GM21619 (cell line): ENCODE results near the gene BPIFA1.

ENCODE experiments used
- ATAC-seq: cut with Tn5 transposase; IDR thresholded peaks from one replicate; pipeline ENCODE4 v1.9.1; 2021; ENCODE audit not compliant: unreplicated experiment

BPIFA1 gene

DNA sequence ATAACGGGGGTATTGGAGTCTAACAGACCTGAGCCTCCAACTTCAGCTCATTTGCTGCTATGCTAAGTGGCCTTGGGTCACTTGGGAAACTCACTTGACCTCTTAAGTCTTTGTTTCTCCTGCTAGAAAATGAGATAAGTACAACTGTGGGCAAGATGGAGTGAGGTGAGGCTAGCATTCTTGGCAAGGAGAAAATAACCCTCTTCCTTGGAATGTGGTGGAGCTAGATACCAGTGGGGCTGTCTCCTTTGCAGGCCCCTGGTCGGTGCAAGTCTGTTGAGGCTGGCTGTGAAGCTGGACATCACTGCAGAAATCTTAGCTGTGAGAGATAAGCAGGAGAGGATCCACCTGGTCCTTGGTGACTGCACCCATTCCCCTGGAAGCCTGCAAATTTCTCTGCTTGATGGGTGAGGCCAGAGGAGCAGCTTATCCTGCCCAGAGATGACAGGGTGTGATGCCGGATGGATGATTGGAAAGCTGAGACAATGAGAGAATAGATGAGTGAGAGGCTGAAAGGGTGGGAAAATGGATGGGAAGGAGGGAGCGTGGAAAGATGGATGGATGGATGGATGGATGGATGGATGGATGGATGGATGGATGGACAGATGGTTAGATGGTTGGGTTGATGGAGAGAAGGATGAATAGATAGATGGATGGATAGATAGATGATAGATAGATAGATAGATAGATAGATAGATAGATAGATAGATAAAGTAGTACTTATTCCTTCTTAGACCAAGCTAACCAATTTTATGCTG, 4.4 kb downstream of the BPIFA1 start:
- ATAC-seq, result no peak

DNA sequence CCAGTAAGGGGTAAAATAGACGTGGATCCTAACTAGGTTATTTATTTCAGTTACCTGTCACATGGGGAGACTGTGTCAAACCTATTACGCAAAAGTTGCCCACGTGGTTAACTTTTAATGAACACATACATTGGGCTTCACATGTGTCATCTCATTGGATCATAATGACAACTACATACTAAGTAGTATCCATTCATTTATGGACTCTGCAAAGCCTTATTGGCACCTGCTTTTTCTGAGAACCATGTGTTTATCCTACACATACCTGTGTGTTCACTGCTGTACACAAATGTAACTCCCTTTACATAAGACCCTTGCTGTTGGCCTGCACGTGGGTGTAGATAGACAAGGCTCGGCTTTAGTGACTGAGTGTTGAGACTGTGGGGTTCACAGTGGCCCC, 5.1 kb downstream of the BPIFA1 start:
- no peak for ATAC-seq

DNA sequence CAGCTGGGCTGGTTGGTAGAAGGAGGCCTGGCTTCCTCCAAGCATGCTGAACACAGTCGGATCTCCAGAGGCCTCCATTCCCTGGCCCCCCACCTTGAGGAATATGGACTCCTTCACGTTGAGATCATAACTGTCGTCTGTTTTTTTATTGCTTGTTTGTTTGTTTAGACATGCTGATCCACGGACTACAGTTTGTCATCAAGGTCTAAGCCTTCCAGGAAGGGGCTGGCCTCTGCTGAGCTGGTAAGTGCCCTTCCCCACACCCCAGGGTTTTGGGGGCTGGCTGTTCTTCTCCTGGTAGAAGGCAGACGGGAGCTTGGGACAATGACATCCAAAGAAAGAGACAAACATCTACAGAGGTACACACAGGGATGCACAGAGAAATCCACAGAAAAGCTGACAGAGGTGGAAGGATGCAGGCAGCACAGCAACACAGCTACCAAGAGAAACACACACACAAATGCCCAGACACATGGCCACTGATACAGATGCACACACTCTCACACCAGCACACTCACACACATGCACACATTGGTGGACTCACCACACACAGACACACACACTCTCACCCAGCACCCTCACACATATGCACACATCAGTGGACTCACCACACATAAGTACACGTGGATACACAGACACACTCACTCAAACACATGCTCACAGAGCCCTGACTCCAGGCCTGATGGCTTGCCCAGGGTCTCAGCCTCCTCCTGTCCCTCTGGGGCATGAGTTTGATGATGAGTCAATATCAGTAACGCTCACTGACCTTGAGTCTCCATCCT, 6.7 kb downstream of the BPIFA1 start:
- no peak for ATAC-seq

DNA sequence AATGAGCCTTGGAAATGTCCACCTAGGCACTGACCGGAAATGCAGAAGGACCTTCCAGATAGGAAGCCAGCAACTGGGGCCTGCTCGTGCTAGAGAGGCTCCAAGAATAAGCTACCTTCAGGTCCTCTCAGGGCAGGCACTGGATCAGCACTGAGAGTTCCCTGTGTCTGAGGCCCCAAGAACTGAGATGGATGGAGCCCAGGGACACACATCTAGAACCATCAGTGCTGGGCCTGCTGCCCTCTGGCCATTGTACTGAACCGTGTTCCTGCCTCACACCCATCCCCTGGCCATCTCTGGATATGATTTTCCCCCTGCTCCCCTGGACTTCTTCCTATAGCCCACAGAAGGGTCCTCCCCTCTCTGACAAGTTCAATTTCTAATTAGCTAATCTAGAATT, 10.3 kb downstream of the BPIFA1 start:
- ATAC-seq, result no peak

DNA sequence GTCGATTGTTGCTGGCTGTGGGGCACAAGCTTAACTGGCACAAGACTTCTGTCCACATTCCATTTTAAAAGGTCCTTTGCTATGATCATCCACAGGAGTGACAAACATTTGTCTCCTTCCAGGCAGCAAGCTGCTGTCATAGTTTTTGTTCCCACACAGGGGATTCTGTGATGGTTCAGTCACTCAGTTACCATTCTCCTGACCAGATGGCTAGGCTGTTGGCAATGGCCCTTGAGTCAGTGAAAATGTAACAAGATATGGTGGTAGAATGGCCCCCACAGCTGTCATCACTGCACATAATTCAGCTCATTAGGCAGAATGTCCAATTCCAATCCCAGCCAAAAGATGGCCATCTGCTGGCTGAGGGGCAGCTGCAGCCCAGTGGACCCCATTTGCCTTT, 13.7 kb downstream of the BPIFA1 start:
- ATAC-seq, result no peak

DNA sequence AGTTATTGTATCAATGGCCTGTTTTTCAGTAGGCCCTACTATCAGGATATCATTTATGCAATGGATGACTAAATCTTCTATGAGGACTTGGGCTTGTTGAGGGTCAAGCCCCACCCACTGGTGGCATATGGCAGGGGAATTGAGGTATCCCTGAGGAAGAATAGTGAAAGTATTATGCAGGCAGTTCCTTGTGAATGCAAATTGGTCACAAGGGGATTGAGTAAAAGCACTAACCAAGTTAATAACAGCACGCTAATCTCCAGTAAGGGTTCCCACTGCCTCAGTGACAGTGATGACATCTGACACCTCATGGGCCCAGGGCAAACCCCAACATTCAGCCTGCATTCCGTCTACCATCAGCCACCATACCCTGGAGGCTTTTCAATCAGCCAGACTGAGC, 14.9 kb downstream of the BPIFA1 start:
- no peak for ATAC-seq

DNA sequence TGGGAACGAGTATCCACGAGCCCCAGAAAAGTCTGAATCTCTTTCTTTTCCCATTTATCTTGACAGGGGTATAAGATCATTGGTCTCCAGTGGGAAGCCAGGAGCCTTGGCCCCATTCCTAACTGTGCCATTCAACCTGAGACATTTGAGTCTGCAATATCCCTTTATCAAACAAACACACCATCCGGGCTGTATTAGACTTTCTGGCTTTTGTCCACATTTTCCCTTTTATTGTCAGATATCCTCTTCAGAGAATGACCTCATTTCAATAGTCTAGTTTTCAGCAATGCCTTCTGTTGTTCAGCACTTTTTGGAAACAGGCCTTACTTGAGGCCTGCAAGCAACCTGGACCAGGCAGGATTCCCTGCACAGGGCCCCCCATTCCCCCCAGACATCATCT, 15.7 kb downstream of the BPIFA1 start:
- ATAC-seq, result no peak

DNA sequence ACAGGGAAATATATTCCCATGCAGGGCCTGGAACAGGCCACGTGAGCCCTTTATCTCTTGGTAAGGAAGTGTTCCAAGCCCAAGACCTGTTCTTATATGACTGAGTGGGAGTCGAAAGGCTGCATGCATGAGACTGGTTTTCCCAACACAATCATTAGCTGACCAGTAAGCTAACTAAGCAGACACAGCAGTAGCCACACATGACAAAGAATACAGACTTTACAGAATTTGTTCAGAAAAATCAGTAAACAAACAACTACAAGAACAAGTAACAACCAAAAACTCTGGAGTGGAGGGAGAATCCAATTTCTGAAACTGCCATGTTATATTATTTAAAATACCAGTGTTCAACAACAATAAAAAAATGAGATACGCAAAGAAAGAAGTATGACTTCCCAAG, 16.7 kb downstream of the BPIFA1 start:
- ATAC-seq, result no peak

DNA sequence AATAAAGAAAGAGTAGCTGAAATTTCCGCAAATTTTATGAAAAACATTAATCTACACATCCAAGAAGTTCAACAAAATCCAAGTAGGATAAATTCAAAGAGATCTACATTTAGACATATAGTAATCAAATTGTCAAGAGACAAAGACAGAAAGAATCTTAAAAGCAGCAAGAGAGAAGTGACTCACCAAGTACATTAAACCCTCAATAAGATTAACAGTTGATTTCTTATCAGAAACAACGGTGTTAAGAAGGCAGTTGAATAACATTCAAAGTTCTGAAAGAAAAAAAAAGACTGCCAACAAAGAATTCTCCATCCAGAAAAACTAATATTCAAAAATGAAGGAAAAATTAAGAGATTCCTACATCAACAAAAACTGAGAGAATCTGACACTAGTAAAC, 19.2 kb downstream of the BPIFA1 start:
- no peak for ATAC-seq

DNA sequence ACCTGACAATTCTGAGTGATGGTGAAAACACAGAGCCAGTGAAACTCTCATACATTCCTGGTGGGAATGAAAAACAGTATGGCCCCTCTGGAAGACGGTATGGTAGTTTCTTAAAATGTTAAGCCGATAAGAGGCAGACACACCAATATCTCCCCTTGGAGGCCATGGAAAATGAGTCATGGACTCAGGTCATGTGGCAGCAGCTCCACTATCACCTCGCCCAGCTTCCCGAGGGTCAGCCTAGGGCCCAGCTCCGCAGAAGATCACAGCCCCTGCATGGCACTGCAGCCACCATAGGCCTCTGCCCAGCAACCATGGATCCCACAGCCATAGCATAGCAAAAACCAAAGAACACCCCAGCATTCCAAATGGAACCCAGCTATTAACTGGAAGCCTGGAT, 21.4 kb downstream of the BPIFA1 start:
- no peak for ATAC-seq

DNA sequence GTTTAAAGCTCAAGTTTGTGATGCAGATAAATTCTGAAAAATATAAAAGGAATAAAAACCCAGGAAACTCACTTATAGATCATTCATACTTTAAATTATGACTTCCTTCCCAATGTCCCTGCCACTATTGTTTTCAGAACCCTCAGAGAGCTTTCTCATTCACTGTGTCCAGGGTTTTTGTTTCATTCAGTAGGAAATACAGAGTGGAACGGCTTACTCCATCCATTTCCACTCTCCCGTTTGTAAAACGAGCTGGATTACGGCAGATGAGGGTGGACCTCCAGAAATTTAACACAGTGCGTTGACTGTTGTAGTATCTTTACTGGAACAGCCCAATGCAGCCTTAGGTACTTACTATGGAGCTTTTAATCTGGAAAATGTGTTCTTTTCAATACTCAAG, 23.6 kb downstream of the BPIFA1 start:
- no peak for ATAC-seq

DNA sequence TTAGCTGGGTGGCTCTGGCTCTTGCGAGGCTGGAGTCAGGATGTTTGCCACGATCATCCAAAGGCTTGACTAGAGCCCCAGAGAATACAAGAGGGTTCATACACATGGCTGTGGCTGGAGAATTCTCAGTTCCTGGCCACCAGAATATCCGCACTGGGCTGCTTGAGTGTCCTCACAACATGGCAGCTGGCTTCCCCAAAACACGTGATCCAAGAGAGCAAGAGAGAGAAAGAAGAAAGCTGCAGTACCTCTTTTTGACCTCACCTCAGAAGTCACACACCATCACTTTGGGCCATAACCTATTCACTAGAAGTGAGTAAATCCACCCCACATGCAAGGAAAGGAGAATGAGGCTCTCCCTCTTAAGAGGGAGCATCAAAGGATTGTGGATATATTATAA, 25.7 kb downstream of the BPIFA1 start:
- no peak for ATAC-seq

DNA sequence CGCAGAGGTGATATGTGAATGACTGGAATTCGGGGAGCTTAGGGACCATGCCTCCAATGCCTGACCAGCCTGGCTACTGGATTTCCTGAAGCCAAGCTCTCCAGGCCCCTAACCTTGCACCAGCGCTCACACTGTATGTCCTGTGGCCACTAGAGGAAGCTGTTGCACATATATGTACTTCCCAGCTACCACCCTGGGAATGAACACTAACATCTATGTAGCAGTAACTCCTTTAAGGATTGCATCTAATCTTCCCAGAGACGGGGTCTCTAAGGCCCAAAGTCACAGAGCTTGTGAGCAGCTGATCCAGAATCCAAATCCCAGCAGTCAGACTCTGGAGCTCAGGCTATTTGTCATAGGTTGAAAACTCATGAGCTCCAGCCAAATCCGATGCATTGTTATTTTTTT, 26.9 kb downstream of the BPIFA1 start:
- ATAC-seq, result no peak

DNA sequence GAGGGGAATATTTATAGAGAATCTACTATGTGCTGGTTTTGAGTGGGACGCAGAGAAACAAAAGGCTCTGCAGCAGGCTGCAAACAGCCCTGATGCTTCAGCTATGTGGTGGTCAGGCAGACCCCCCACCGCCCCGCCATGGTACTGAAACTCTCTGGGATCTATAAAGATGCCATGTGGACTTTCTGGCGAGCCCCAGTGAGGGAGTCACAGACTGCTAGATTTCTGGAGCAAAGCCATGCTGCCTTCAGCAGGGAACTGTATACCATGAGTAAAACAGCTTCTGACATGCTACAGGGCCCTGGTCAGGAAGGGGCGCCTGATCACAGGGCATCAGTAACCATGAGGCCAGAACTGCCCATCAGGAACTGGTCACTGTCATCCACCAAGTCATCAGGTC, 28.0 kb downstream of the BPIFA1 start:
- no peak for ATAC-seq

DNA sequence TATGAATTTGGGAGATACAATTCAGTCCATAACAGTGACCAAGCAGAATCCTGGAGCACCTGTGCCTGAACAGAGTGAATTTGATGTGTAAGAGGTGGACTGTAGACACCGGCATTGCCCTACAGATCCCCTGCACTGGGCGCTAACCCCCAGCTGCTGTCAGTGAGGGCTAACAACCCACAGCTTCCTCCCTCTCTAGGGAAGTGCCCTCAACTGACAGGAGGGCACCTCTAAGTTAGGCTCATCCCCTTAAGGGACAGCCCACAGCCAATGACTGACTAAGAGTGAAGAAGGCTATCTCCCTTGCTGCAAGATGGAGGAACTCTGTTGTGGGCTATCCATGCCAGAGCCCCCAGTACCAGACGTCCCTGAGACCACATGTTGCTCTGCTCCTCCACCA, 31.9 kb downstream of the BPIFA1 start:
- ATAC-seq, result no peak

DNA sequence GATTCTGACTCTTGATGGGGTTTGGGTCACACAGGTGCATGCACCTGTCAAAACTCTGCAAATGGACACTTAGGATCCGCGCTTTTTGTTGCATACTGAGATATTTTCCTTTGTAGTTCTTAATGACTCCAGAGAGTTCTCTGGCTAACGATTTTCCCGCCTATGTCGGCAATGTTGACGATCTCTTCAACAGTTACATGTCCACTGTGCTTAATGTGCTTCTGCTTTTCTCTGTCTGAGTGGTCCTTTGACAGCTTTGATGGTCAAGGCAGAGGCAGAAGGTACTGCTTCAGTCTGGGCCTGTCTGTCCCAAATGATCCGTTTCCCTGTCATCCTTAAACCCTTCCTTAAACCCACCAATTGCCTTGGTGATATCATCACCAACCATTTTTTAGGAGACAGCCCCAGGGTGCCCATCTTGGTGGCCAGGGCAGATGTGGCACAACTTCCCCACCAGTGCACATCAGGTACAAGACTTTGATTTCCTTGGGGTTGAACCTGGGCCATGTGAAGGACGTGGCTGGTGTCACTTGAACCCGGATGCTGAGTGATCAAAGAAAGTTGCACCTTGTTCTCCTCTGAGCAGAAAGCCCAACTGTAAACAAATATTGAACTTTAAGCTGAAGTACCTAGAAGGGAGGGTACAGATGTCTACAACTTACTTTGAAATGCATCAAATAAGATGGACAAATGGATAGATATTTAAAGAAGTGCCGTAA, 36.5 kb downstream of the BPIFA1 start:
- ATAC-seq, result no peak

DNA sequence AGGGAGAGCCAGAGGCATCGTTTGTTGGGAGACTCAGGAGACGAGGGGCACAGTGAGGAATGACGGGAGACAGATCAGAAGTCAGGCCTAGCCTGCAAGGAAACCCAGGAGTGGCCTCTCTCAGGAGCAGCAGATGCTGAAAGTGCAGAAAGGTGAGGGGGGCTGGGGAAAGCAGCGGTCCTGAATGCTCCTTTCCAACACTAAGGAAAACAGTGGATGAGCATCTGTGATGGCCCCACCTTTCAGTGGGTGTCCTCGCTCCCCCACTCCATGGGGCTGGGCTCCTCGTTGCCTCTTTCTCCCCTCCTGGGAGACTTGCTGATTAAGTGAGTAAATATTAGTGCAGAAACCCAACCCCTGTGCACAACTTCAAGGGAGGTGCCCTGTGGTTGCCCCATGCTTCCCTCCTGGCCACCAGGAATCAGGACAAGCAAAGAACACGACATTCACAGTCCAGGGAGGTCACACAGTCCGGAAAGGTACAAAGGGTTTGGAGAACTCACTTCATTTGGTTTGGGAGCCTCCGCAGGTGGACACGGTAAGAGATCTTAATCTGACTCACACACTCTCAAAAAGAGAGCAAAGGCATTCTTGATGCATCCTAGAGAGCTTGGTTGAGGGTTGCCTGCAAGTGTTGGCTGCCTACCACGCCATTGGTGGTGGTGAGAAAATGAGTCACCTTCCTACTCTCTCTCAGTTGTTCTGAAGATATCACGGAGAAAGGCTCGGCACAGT, 37.5 kb downstream of the BPIFA1 start:
- no peak for ATAC-seq

DNA sequence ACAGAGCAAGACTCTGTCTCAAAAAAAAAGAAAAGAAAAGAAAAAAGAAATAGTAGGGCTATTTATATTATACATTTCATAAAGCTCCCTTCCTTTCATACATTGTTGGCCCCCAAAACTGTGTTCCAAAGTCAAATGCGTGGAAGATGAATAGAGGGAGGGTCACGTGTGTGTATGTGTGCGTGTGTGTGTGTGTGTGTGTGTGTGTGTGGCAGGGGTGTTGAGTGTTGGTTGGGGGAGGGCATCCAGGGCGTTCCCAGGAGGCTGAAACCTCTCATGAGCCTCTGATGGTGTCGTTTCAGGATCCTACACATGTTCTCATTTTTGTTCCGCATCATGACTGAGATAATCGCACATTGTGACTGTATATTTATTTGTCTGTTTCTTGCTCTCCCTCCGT, 39.4 kb downstream of the BPIFA1 start:
- no peak for ATAC-seq

DNA sequence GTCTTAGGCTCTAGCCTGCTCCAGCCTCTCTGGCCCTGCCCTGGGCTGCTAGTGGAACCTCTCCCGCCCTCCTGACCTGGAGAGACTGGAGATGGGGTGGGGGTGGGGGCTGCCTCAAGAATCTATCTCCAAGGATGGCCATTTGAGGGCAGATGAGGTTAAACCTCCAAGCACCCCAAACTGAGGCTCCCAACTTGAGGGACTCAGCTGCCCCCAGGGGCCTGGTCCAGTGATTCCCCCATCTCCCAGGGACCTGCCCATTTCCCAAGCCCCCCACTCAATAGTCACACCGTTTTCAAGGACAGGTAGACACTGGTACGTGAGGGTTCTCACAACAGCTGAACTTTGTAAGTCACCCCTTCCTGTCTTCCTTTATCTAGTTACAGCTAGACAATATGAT, 40.1 kb downstream of the BPIFA1 start:
- ATAC-seq, result no peak

DNA sequence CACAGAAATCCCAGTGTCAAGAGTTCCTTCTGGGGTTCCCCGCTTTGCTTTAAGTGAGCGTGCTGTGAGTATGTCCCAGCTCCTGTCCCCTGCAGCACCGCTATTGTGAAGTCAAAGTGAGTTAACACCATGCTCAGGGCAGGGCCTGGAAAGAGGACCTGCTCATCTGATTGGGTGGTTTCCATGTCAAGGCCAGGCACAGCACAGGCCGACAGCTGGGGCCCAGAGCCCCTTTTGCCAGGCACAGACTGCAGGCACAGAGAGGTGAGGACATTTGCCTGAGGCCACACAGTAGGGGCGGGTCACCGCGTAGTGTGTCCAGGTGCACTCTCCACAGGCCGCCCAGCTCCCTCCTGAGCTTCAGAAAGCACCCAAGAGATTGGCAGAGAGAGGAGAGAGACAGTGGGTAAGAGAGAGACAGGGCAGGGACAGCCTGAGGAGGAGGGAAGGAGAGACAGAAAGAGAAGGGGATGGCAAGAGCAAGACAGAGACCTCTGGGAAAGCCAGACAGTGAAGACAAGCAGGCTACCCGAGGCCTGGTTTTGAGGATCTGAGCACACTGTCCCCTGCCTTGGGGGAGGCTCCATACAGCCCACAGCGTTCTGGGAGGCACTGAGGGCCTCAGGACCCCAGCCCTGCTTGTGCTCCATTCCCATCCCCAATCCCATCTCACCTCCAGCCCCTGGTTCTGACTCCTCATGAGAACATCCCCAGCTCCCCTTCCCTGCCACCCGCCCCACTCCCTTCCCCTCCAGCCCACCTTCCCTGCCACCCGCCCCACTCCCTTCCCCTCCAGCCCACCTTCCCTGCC, 40.7 kb downstream of the BPIFA1 start:
- ATAC-seq, result no peak
